HG02623 (cell line): ENCODE results near the gene PCDH17.

ENCODE experiments used
- ATAC-seq: cut with Tn5 transposase; IDR thresholded peaks from one replicate; pipeline ENCODE4 v1.9.1; 2021; ENCODE audit warnings: moderate library complexity; ENCODE audit not compliant: unreplicated experiment

Gene PCDH17

DNA sequence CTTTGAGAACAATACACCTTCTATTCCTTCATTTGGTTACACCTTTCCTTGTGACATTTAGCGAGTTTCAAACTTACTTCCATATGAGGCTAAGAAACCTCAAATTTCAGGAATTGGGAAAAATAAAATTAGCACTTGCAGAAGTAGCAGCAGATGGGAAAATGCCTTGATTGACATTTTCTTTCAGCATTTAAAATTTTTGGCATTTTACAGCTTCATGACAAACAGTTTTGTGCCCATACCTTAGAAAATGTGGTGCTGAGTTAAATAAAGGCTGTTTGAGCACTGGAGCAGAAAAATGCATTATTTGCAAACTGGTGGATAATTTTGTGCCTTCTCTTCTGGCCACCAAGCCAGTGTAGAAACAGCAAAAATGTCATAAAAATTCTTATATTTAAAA is 95.4 kb downstream of the PCDH17 start:
- no peak for ATAC-seq

DNA sequence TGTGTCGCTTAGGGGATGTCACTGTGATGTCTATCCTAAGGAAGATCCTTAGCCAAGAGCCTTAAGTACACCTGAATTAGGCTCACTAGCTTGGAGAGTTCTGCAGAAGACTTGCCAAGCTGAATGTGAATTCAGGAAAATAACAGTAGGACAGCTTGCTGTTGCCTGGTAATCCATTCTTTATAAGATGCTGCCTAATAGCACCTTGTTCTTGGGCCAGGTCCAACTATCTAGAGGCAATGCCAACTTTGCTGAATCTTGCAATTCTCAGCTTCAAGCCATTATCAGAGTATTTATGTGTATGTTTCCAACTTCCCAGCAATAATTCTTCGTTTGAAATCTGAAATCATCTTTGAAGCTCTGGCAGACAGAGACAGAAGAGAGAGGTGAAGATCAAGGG is 102.8 kb downstream of the PCDH17 start:
- no peak for ATAC-seq

DNA sequence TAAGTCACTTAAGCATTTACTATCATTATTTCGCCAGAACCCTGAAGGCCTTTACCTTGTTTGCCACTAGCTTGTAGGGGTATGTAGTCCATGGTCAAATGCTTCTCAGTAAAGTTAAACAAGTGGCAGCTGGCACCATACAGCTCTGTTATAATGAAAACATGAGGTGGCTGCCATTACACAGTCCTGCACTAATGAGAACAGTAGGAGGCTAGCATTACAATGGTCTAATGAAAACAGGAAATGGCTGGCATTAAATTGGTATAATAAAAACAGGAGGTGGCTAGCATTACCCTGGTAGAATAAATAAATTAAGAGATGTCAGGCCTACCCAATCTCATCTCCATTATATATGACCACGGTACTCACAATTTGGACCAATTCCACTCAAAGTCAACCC is 107.5 kb downstream of the PCDH17 start:
- no peak for ATAC-seq

GRCh38 chr13:57739543-57740190 is 108.1 kb downstream of the PCDH17 start:
- ATAC-seq: no peak

DNA sequence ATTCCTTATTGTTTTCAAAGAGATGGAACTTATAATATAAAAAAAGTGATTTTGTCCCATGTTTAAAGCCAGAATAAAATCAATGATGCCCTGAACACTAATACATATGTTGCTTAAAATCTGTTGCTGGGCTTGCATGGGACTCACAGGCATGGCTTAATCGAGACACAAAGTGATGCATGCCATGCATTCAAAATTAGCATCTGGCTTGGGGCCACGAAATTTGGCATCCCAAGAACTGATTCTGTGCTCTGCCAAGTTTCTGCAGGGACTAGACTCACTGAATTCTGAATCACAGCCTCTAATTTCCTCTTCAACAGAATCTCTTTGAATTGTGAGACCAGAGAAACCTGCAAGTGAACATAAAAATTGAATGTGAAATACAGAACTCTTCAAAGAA is 109.2 kb downstream of the PCDH17 start:
- no peak for ATAC-seq

DNA sequence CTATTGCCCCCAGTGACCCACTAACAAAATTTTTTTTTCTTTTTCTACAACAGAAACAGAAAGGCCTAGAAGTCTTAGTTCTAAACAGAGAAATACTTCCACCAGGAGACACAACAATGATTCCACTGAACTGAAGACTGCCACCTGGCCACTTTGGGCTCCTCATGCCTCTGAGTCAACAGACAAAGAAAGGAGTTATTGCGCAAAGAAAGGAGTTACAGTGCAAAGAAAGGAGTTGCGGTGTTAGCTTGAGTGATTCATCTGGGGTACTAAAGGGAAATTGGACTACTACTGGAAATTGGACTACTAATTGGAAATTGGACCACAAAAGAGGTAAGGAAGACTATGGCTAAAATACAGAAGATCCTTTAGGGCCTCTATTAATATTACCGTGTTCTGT is 116.6 kb downstream of the PCDH17 start:
- no peak for ATAC-seq

DNA sequence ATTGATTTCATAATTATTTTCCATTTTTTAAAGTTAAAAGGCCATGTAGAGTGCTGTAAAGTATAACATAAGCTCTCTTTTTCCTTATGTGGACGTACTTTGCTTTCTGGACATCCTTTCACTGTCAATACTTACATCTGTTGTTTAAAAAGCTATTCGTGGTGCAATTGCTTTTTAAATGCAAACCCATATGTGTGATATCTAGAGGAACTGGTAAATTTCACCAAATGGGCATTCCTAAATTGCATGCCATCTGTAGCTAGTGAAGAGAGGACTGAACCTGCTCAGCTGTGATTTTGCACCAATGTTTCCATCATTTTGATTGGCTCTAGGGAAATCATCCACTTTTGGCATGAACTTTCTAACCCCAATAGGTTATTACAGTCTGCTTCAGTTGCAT is 129.4 kb downstream of the PCDH17 start:
- no peak for ATAC-seq

DNA sequence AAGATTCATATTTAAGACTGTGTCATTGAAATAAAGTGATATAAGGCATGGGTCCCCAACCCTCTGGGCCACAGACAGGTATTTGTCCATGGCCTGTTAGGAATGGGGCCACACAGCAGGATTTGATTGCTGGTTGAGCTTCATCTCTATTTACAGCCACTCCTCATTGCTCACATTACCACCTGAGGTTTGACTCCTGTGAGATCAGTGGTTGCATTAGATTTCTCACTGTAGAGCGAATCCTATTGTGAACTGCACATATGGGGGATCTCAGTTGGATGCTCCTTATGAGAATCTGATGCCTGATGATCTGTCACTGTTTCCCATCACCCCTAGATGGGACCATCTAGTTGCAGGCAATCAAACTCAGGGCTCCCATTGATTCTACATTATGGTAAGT is 132.1 kb downstream of the PCDH17 start:
- no peak for ATAC-seq
